Stomach (tissue), 4 donors: ENCODE data around the gene DNAJC15.

ENCODE experiments used
- EP300 ChIP-seq: sonication (generic); formaldehyde crosslinking; IDR thresholded peaks from one replicate; pipeline ENCODE4 v1.6.1; 2017; ENCODE audit warnings: antibody characterized with exemption
- POLR2A ChIP-seq, 4 donors: fragments of 450-650 bp; IDR thresholded peaks; one replicate each; pipeline ENCODE4 v1.6.1; 2016; ENCODE audit warnings: antibody characterized with exemption in 4 of 4, control low read depth in 2 of 4, mild to moderate bottlenecking in 1 of 4, moderate library complexity in 1 of 4

- TF ChIP-seq EP300 (no peak), POLR2A (IDR thresholded peaks at IDR 0.05) (no peak)
These were observed 9.7 kb downstream of the DNAJC15 start for GRCh38 chr13:43033038-43033437.
